ENCODE data around the gene TCP11X2. TPM values are rescaled to one million over a fixed set of nuclear protein-coding genes. Genes with fewer than 3 reads are reported as not detected.
"Not testable (repeated sequence)": the region's sequence is repeated elsewhere in the genome, so short reads cannot be mapped to it uniquely, and the experiment has no call there.

Gene TCP11X2
- polyA plus RNA-seq, 4 donors: 0.18 TPM; not detected in 3

GRCh38 chrX:102458615-102459014, 13.0 kb downstream of the TCP11X2 start:
- FAIRE-seq; H3K27me3 ChIP-seq (ENCODE audit: control insufficient read depth in 3 of 3, insufficient read depth in 3 of 3, low read length in 3 of 3); DNase-seq; H3K4me3 ChIP-seq (ENCODE audit: low read depth in 1 of 3, low read length in 3 of 3); H3K9me3 ChIP-seq (ENCODE audit: control insufficient read depth in 2 of 2, insufficient read depth in 1 of 2, low read depth in 1 of 2, low read length in 1 of 2); H3K4me1 ChIP-seq (ENCODE audit: control insufficient read depth in 3 of 3, insufficient read depth in 2 of 3, low read depth in 1 of 3, low read length in 2 of 3); H3K36me3 ChIP-seq (ENCODE audit: control insufficient read depth in 3 of 3, insufficient read depth in 2 of 3, low read depth in 1 of 3, low read length in 3 of 3); H3K27ac ChIP-seq (ENCODE audit: low read depth in 1 of 3, low read length in 2 of 3): not testable (repeated sequence)
- no CpG with 5 or more reads among the region's 4 CpGs for WGBS, 3 donors

GRCh38 chrX:102439908-102440307, 31.7 kb downstream of the TCP11X2 start, which contains the start of gene NXF2B:
TSS of gene NXF2B (minus strand) at chrX:102440008. CDS start at chrX:102380036, 59,972 bp downstream.
- H3K27ac ChIP-seq (ENCODE audit: low read depth in 1 of 3, low read length in 2 of 3); DNase-seq; H3K4me3 ChIP-seq (ENCODE audit: low read depth in 1 of 3, low read length in 3 of 3); H3K36me3 ChIP-seq (ENCODE audit: control insufficient read depth in 3 of 3, insufficient read depth in 2 of 3, low read depth in 1 of 3, low read length in 3 of 3); H3K27me3 ChIP-seq (ENCODE audit: control insufficient read depth in 3 of 3, insufficient read depth in 3 of 3, low read length in 3 of 3); H3K9me3 ChIP-seq (ENCODE audit: control insufficient read depth in 2 of 2, insufficient read depth in 1 of 2, low read depth in 1 of 2, low read length in 1 of 2); H3K4me1 ChIP-seq (ENCODE audit: control insufficient read depth in 3 of 3, insufficient read depth in 2 of 3, low read depth in 1 of 3, low read length in 2 of 3); FAIRE-seq: not testable (repeated sequence)
- WGBS, 3 donors: no CpG with 5 or more reads among the region's 11 CpGs

- H3K27me3 ChIP-seq (ENCODE audit: control insufficient read depth in 3 of 3, insufficient read depth in 3 of 3, low read length in 3 of 3); H3K9me3 ChIP-seq (ENCODE audit: control insufficient read depth in 2 of 2, insufficient read depth in 1 of 2, low read depth in 1 of 2, low read length in 1 of 2); FAIRE-seq; H3K4me1 ChIP-seq (ENCODE audit: control insufficient read depth in 3 of 3, insufficient read depth in 2 of 3, low read depth in 1 of 3, low read length in 2 of 3); H3K27ac ChIP-seq (ENCODE audit: low read depth in 1 of 3, low read length in 2 of 3); H3K4me3 ChIP-seq (ENCODE audit: low read depth in 1 of 3, low read length in 3 of 3); DNase-seq; H3K36me3 ChIP-seq (ENCODE audit: control insufficient read depth in 3 of 3, insufficient read depth in 2 of 3, low read depth in 1 of 3, low read length in 3 of 3): not testable (repeated sequence)
- WGBS, 3 donors: no CpG with 5 or more reads among the region's 4 CpGs
These were observed 57.1 kb downstream of the TCP11X2 start for GRCh38 chrX:102414493-102414892.

Other genes with a start within 250 kb of the TCP11X2 start
- under 1 TPM in 2 of 4 donors, not detected in 2; 0.03 TPM for gene NXF2, start 224.6 kb downstream of the TCP11X2 start, polyA plus RNA-seq
- under 1 TPM in 2 of 4 donors, not detected in 2; 0.07 to 0.09 TPM for gene NXF2B, start 31.8 kb downstream of the TCP11X2 start, polyA plus RNA-seq
- 1 to 10 TPM in 1 of 4 donors, under 1 TPM in 1, not detected in 2; 0.78 to 10.0 TPM for gene TMSB15A, start 44.9 kb upstream of the TCP11X2 start, polyA plus RNA-seq
- gene ARMCX5, start 127.7 kb upstream of the TCP11X2 start, polyA plus RNA-seq: 10 to 100 TPM in 1 of 4 donors, 1 to 10 TPM in 3; 6.5 to 20.5 (median 8.2) TPM
- gene GPRASP1, start 179.7 kb upstream of the TCP11X2 start, polyA plus RNA-seq: 1 to 10 TPM in 2 of 4 donors, under 1 TPM in 2; 0.67 to 8.6 (median 2.1) TPM
- gene GPRASP2, start 240.6 kb upstream of the TCP11X2 start, polyA plus RNA-seq: 10 to 100 TPM in 1 of 4 donors, 1 to 10 TPM in 2, under 1 TPM in 1; 0.45 to 13.2 (median 3.4) TPM
- gene GPRASP3, start 248.9 kb upstream of the TCP11X2 start, polyA plus RNA-seq: 1 to 10 TPM in 3 of 4 donors, under 1 TPM in 1; 0.81 to 9.3 (median 1.5) TPM

Measured in small intestine (tissue), 7 donors.